ENCODE results near the gene CASP9.

Gene CASP9

DNA sequence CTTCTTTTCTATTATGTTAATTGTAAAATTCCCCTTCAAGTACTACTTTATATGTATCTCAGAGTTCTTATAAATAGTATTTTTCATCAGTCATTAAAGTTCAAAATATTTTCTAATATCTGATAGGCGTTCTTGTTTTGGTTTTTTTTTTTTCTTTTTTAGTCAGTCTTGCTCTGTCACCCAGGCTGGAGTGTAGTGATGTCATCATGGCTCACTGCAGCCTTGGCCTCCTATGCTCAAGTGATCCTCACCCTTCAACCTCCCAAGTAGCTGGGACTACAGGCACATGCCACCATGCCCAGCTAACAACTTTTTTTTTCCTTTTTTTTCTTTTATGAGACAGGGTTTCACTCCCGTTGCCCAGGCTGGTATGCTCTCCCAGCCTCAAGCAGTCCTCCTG is 33.6 kb upstream of the CASP9 start:
- H3K4me3 ChIP-seq (ENCODE audit: low read depth, low read length), result no peak overlapping the region
- TF ChIP-seq, protein P1, sequence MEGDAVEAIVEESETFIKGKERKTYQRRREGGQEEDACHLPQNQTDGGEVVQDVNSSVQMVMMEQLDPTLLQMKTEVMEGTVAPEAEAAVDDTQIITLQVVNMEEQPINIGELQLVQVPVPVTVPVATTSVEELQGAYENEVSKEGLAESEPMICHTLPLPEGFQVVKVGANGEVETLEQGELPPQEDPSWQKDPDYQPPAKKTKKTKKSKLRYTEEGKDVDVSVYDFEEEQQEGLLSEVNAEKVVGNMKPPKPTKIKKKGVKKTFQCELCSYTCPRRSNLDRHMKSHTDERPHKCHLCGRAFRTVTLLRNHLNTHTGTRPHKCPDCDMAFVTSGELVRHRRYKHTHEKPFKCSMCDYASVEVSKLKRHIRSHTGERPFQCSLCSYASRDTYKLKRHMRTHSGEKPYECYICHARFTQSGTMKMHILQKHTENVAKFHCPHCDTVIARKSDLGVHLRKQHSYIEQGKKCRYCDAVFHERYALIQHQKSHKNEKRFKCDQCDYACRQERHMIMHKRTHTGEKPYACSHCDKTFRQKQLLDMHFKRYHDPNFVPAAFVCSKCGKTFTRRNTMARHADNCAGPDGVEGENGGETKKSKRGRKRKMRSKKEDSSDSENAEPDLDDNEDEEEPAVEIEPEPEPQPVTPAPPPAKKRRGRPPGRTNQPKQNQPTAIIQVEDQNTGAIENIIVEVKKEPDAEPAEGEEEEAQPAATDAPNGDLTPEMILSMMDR (IDR thresholded peaks at IDR 0.05; ENCODE audit: borderline replicate concordance, insufficient read depth, low read depth, low read length), result no peak

DNA sequence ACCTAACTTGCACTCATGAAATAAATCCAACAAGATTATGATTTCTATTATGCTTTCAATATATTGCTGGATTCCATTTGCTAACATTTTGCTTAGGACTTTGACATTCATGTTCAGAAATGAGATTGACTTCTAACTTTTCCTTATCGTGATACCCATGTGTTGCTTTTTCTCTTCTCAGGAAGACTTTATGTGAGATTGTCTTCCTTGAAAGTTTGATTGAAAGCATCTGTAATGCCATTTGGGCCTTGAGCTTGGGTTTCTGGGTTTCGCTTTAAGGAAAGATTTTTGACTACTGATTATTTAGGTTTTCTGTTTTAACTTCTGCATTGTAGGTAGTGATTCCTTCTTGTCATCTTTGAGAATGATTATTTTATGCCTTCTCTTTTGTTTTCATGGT is 33.0 kb upstream of the CASP9 start:
- H3K4me3 ChIP-seq (ENCODE audit: low read depth, low read length), result no peak overlapping the region
- TF ChIP-seq, protein P1 (IDR thresholded peaks at IDR 0.05; ENCODE audit: borderline replicate concordance, insufficient read depth, low read depth, low read length), result no peak

GRCh38 chr1:15550573-15550972 is 26.6 kb upstream of the CASP9 start:
- no peak overlapping the region for H3K4me3 ChIP-seq (ENCODE audit: low read depth, low read length)
- TF ChIP-seq, protein P1 (IDR thresholded peaks at IDR 0.05; ENCODE audit: borderline replicate concordance, insufficient read depth, low read depth, low read length), result no peak

GRCh38 chr1:15546641-15547040 is 22.6 kb upstream of the CASP9 start:
- TF ChIP-seq, protein P1 (IDR thresholded peaks at IDR 0.05; ENCODE audit: borderline replicate concordance, insufficient read depth, low read depth, low read length), result no peak
- H3K4me3 ChIP-seq (ENCODE audit: low read depth, low read length), result no peak overlapping the region

GRCh38 chr1:15543589-15544568 is 19.9 kb upstream of the CASP9 start:
- no peak overlapping the region for H3K4me3 ChIP-seq (ENCODE audit: low read depth, low read length)
- TF ChIP-seq, protein P1 (IDR thresholded peaks at IDR 0.05; ENCODE audit: borderline replicate concordance, insufficient read depth, low read depth, low read length), result no peak

- H3K4me3 ChIP-seq (ENCODE audit: low read depth, low read length), result no peak overlapping the region
- TF ChIP-seq, protein P1 (IDR thresholded peaks at IDR 0.05; ENCODE audit: borderline replicate concordance, insufficient read depth, low read depth, low read length), result no peak
These were observed 19.2 kb upstream of the CASP9 start for GRCh38 chr1:15543251-15543588.
